ENCODE measurements around the gene BTN1A1.

DNA sequence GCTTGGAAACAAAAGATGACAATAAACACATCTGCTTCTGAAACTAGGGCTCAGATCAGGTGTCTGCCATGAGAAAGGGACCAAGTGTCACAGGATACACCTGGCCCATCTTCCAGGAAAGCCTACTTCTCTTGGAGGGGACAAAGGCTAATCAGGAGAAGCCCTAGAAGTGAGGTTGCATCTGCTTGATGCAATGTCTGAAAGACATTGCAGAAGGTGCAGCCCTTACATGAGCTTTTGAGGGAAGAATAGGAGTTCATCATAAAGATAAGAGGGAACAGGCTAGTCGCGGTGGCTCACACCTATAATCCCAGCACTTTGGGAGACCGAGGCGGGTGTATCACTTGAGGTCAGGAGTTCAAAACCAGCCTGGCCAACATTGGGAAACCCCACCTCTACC lies 2.5 kb upstream of the BTN1A1 start:
- TF ChIP-seq POLR2AphosphoS5 (IDR thresholded peaks at IDR 0.05; ENCODE audit: borderline replicate concordance, low read depth, low read length) (no peak), EZH2 (IDR thresholded peaks at IDR 0.05) (no peak)
